HPDE6-E6E7 (cell line): Measurements from ENCODE around the gene TRPM6.
A peak's percentile ranks its signal among the peaks of the same experiment; 100 is the strongest.
"Not testable (repeated sequence)": the region's sequence is repeated elsewhere in the genome, so short reads cannot be mapped to it uniquely, and the experiment has no call there.

Experiments
- DNase-seq: peaks from one replicate; pipeline ENCODE4 v3.0.0; 2011; ENCODE audit warnings: missing footprints; ENCODE audit errors: extremely low spot score

TRPM6 gene, protein sequence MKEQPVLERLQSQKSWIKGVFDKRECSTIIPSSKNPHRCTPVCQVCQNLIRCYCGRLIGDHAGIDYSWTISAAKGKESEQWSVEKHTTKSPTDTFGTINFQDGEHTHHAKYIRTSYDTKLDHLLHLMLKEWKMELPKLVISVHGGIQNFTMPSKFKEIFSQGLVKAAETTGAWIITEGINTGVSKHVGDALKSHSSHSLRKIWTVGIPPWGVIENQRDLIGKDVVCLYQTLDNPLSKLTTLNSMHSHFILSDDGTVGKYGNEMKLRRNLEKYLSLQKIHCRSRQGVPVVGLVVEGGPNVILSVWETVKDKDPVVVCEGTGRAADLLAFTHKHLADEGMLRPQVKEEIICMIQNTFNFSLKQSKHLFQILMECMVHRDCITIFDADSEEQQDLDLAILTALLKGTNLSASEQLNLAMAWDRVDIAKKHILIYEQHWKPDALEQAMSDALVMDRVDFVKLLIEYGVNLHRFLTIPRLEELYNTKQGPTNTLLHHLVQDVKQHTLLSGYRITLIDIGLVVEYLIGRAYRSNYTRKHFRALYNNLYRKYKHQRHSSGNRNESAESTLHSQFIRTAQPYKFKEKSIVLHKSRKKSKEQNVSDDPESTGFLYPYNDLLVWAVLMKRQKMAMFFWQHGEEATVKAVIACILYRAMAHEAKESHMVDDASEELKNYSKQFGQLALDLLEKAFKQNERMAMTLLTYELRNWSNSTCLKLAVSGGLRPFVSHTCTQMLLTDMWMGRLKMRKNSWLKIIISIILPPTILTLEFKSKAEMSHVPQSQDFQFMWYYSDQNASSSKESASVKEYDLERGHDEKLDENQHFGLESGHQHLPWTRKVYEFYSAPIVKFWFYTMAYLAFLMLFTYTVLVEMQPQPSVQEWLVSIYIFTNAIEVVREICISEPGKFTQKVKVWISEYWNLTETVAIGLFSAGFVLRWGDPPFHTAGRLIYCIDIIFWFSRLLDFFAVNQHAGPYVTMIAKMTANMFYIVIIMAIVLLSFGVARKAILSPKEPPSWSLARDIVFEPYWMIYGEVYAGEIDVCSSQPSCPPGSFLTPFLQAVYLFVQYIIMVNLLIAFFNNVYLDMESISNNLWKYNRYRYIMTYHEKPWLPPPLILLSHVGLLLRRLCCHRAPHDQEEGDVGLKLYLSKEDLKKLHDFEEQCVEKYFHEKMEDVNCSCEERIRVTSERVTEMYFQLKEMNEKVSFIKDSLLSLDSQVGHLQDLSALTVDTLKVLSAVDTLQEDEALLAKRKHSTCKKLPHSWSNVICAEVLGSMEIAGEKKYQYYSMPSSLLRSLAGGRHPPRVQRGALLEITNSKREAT (N-terminal part only)

DNA sequence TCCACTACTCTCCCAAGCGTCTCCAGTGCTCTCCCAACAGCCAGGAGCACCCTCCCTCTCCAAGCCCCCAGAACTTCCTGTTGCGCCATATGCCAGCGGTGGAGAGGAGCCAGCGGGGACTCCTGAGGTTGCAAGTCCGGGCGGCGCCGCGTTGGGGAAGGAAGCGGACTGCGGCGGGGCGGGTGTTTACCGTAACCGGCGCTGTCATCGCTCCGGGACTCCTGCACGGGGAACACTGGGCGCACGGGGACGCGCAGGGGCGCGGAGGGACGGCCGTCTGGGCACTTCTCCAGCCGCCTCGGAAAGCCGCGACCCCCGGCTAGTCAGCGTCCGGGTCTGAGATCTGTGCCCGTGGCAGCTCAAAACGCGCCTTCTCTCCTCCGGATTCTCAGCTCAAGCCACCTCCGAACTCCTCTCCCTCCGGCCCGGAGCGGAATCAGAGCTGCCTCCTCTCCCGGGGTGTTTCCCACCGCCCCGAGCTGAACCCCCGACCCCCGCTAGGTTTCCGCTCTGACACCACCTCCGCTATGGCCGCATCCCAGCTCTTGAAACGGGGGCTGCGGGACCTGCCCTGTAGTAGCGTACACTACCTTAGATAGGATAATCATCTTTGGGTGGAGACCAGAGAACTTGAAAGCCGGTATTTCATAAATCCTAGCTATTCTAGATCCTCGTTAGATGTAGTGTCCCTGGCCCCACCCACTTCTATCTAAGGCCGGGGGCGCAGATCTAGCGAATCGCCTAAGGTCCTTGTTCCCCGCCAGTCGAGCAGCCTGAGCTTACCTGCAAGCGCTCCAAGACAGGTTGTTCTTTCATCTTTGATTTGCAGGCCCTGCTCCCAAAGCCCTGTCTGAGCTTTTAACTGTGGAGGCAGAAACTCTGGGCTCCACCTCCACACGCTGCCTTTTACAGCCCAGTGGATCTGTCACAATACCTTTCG lies at the start of gene TRPM6:
TRPM6 (minus strand) TSS at position 881 of the 940 bp plus-strand sequence; CDS start at position 816, 65 bp downstream.
- DNase-seq, result peak; percentile 51

DNA sequence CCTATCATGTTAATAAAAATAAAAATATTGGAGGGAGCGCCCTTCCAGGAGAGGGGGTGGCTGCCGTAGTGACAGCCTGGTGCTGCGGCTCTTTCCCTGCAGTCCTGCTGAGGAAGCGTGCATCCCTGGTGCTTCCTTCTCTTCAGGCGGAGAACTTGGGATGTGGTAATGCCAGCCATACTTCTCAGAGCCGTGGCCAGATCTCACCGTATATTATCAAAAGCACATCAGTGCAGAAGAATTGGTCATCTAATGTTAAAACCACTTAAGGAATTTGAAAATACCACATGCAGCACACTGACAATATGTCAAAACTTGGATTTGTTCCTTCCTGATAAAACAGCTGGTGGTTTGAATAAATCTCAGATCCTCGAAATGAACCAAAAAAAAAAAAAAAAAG lies 47.3 kb upstream of the TRPM6 start:
- no peak for DNase-seq

DNA sequence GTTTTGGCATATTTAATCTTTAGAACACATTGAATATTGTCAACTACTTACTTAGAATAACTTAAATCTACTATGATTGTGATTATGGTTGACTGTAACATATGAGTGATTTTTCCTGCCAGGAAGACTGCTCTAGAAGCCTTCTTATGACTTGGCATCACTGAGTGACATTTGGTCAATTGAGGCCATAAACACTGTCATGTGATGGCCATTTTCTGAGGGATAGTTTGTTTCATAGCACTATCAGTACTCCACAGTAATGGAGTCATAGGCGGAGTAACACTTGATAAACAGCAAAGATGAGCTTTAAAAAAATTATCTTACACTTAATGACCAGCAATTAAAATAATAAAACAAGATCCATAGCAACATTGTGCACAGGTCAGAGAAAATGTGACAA lies 34.0 kb upstream of the TRPM6 start:
- no peak for DNase-seq

GRCh38 chr9:74920944-74921626 lies 33.4 kb upstream of the TRPM6 start:
- DNase-seq, result no peak

DNA sequence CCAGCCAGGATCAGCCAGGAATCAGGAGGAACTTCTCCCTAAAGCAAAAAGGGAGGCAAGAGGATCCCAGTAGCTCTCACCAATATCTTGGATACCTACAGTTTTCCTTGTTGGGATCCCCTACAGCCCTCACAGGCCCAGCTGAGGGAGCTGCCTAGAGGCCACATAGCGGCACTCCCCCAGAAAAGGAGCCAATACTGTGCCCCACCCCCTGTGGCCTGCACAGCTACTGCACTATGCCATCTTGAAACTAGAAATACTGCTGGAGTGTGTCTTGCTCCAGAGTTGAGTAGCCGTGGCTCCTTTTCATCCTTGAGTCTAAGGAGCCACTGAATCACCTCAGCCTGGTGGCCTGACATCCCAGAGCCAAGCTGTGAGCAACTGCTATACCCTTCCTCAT lies 22.3 kb upstream of the TRPM6 start:
- no peak for DNase-seq

DNA sequence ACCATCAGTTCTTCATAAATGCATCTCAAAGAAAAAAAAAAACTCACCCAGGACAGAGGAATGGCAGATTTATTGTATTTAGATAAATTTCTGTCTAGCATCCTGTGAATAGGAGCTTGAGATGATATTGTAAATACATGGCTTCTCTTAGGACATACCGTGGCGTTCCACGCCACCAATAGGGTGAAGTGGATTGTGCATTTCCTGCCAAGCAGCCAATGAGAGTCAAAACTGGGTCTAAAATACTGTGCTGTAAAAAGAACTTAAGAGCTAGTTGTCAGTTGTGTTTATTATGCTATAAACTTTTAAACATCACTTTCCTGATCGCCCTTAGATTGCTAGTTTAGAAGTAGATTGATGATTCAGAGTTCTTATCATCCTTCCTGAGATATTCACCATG lies 20.9 kb upstream of the TRPM6 start:
- no peak for DNase-seq

DNA sequence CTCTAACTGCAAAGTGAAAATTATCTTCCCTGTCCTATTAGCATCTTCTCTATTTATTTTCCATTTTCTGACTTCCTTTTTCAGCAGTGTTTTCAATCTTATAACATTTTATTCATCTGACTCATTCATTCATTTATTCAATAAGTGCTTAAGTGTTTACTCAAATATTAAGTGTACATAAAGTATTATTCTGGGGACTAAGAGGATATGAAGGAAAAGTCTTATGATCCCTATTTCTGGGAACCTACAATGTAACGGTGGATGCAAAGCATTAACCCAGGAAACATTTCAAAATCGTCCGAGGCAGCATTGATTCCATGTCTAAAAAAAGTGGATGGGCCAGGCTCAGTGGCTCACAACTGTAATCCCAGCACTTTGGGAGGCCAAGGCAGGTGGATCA lies 19.4 kb upstream of the TRPM6 start:
- no peak for DNase-seq

DNA sequence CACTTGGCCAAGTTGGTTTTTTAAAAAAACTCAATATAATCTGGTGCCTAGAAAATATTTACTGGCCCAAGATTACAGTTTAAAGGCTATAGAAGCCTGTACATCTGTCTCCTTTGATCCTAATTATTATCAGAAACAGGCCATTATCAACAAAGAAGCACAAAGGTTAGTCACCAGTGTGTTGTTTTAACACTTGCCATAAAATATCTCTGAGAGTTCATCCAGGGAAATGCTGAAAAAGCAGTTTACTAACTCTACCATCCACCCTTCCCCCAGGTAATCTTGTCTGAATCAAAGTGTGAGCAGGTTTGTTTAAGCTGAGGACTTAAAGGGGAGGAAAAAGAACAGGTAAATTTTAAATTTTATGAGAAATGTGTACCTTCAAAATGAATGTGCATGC lies 13.3 kb upstream of the TRPM6 start:
- DNase-seq, result no peak

- DNase-seq, result not testable (repeated sequence)
Observed at GRCh38 chr9:74888449-74888848, 728 bp upstream of the TRPM6 start.

GRCh38 chr9:74887981-74888370 lies 255 bp upstream of the TRPM6 start:
- no peak for DNase-seq

DNA sequence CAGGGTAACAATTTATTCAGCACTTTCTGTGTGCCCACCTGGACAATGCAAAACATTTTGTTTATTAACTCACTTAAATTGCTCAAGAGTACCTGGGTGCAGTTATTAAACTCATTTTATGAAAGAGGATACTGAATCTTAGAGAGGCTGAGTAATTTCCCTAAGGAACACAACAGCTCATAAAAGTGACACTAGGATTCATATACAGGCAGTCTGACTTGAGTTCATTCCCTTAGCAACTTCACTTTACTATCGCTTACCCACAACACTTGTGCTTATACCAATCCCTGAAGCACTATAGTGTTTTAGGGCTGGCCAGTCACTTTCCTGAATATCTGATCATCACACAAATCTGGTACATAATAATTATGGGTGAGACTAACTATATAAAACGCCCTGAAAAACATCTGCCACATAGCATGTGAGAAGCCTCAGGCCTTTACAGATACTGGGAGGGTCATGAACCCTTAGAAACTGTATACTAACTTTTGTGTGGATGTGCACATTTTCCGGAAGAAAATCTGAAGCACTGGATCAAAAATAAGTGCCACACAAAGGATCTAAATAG lies 11.3 kb downstream of the TRPM6 start:
- DNase-seq, result no peak

GRCh38 chr9:74875656-74876055 lies 12.1 kb downstream of the TRPM6 start:
- DNase-seq, result no peak

DNA sequence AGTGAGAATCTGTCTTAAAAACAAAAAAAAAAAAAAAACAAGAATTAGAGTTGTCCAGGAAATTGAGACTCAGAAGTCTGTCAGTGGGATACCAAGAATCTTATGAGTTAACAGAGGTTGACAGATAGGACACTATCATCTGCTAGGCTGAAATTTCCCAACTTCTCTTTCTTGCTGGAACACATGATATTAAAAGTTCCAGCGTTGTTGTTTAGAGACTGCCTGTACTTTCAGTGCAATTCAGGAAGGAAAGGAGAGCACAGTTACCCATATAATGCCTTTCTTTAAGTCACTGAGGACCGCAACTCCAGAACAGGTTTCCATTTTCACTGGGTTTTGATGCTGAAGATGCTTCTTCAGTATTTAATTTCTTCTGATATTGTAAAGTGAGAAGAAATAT lies 13.5 kb downstream of the TRPM6 start:
- DNase-seq, result no peak

DNA sequence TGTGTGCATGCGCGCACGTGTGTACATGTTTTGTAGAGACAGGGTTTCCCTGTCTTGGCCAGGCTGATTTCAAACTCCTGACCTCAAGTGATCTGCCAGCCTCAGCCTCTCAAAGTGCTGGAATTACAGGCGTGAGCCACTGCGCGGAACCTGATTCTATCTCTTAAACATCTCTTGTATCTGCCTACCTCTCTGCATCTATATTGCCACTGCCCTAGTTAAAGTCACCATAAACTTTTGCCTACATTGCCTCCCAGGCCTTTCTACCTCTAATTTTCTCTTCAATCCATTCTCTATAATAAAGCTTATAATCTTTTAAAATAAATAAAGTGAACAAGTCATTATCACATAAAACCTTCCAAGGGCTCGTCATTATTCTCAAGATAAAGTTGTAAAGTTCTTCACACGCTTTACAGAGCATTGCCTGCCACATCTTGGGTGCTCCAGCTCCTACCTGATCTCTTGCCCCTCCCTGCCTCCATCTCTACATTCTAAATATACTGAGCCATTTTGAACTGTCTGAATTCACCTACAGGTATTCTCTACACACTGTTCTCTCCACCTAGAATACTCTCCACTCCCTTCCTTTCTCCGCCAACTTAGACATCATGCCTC lies 15.0 kb downstream of the TRPM6 start:
- no peak for DNase-seq

- no peak for DNase-seq
Observed at GRCh38 chr9:74867483-74867882, 20.2 kb downstream of the TRPM6 start.

DNA sequence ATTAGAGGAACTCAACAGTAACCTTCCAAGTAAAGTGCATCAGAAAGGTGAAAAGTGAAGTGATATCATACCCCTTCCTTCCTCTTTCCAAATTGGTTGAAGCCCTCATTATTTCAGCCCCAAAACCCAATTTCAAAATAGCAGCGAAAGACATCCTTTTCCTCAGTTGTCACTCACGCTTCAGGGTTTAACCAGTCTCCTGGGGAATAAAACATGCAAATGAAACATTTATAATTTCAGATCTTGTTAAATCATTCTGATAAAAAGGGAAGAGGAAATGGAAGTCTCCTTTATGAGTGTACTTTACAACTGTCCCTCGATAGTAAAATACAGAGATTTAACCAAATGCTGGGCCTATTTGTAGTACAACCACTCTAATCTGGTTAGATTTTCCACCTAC lies 22.5 kb downstream of the TRPM6 start:
- no peak for DNase-seq

GRCh38 chr9:74861773-74862474 lies 25.8 kb downstream of the TRPM6 start:
- no peak for DNase-seq

- DNase-seq, result no peak
Observed at GRCh38 chr9:74861071-74861470, 26.6 kb downstream of the TRPM6 start.

DNA sequence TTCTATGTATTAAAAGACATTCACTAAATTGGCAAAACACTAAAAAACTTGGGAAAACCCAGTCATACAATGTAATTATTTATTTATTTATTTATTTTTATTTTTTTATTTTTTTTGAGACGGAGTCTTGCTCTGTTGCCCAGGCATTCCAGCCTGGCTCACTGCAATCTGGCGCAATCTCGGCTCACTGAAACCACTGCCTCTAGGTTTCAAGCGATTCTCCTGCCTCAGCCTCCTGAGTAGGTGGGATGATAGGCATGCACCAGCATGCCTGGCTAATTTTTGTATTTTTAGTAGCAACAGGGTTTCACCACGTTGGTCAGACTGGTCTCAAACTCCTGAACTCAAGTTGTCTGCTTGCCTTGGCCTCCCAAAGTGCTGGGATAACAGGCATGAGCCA lies 27.5 kb downstream of the TRPM6 start:
- not testable (repeated sequence) for DNase-seq
